Esophagus mucosa (tissue), 1 donor: ENCODE results near the gene CD74. TPM values are rescaled to one million over a fixed set of nuclear protein-coding genes. Genes with fewer than 3 reads are reported as not detected.
A peak's percentile ranks its signal among the peaks of the same experiment; 100 is the strongest.

Source experiments
- ATAC-seq: fragments of 200-7000 bp; cut with Tn5 transposase; one replicate; pipeline ENCODE4 v1.9.1; 2020
- total RNA-seq: library from RNA; stranded (reverse); gene quantifications from one replicate; pipeline ENCODE4 v1.2.4, GENCODE V29; 2023
- donor health status: DM: yes; HTN: yes; CAD: no.

Gene CD74
- total RNA-seq, 1 donor from 2014 or later, result 125 TPM

- peak; percentile 81 for ATAC-seq
Observed at GRCh38 chr5:150409638-150410523, 2.8 kb downstream of the CD74 start.

DNA sequence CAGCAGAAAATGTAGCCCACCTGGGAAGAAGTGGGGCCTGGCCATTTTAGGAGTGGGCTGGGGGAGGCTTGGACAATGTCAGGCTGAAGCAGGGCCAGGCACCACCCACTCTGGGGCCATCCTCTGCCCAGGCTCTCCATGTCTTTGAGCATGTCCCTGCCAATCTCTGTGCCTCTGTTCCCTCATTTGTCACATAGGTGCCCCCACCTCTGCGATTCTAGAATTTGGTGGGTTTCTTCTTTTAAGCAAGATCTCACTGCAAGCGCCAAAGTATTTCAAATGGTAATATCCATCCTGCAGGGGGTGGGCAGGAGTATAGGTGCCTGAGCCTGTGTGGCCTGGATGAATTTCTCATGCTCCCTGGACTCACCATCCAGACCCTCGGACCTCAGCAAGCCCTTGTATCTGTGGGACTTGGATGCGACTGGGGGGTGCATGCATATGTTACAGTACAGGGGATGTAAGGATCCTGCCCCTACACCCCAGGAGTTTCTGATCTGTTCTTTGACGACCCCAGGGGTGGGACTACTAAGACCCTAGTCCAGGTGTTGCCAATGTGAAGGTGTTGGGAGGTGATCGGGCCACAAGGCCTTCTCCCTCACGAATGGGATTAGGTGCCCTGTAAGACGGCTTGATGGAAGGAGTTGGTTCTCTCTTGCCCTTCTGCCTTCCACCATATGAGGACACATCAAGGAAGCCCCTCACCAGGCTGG, 4.3 kb downstream of the CD74 start:
- no peak for ATAC-seq

DNA sequence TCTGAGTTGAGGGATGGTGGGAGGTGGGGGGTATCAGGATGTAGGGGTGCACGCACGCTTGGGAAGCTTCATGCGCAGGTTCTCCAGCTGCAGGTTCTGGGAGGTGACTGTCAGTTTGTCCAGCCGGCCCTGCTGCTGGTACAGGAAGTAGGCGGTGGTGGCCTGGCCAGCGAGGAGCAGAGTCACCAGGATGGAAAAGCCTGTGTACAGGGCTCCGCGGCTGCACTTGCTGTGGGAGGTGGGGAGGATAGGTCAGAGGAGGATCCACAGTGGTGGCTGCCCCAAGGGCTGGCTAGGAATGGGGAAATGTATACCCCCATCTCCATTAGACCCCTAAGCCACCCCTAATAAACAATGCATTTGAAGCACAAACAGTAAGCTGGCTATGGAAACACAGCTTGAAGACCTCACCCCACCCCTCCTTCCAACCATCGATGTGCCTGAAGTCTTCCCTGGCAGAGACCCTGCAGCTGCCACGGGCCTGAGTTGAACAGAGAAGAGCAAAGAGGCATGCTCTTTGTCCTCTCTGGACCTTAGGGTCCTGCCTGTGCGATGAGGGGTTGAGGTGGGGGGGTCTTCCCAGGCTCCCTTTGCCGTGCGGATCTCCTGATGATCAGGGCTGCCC, 5.5 kb downstream of the CD74 start:
- ATAC-seq, result no peak

DNA sequence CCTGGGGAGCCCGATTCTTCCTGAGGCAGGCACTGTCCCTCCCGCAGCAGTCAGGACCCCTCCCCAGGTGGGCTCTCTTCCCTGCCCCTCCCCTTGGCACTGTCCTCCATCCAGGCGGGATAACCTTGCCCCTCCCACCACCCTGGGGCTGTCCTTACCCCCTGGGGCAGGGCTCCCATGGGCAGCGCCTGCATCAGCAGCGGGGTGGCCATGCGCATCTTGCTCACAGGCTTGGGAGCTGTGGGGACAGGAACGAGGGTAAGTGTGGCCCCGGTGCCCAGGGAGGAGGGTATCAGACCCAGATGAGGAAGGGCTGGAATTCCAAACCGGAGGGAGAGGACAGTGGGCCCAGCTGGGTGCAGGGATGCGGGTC, 6.0 kb downstream of the CD74 start:
- no peak for ATAC-seq

- ATAC-seq, result no peak
Observed at GRCh38 chr5:150406103-150406722, 6.5 kb downstream of the CD74 start.

GRCh38 chr5:150404941-150405816, 7.5 kb downstream of the CD74 start:
- no peak for ATAC-seq

DNA sequence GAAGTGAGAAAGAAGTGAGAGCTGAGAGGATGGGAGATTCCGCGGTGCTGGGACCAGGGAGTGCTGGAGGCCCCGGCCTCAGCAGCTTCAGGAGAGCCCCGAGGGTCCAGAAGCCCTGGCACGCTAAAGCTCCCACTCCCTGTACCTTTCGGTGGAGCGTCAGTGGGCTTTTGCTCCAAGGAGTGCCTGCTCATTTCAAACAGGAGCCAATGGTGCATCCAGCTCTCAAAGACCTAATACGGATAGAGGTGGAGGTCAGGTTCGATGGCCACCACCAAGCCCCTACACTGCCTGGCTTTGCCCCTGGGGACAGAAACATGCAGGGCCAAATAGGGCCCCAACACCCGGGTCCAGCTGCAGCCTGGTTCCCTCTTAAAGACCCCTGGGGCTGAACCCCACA, 8.2 kb downstream of the CD74 start:
- ATAC-seq, result no peak

DNA sequence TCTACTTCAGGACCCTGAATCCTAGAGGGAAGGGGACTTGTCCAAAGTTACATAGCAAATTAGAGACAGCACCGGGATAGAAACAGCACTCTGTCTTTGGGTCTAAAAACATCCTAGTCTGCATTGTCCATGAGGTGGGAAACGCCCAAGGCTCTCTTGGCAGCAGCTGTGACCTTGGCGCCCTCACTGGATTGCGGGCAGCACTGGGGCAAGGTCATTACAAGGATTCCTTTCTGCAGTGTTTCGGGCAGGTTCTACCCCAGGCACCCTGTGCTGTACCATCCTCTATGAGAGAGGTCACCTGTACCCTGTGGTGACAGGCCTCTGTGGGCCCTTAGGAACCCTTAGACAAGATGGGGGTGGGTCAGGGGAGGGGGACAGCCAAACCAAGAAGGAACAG, 8.6 kb downstream of the CD74 start:
- no peak for ATAC-seq

GRCh38 chr5:150402901-150403342, 9.8 kb downstream of the CD74 start:
- no peak for ATAC-seq

GRCh38 chr5:150402229-150402773, 10.4 kb downstream of the CD74 start:
- ATAC-seq, result no peak

- ATAC-seq, result no peak
Observed at GRCh38 chr5:150401376-150402228, 11.1 kb downstream of the CD74 start.

DNA sequence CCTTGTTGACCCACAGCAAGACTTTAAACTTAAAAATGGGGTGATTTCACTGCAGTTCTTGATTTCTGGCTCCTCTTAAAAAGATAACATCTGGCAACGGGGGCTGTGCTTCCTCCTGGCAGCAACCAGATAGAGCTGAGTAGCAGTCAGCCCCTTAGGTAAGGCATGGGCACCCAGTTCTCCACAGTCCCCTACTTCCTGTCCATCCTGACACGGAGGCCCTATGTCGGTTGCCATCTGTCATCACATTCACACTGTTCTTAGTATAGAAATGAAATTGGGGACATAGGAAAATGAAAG, 11.7 kb downstream of the CD74 start:
- ATAC-seq, result no peak

- no peak for ATAC-seq
Observed at GRCh38 chr5:150400316-150401075, 12.2 kb downstream of the CD74 start.

- ATAC-seq, result no peak
Observed at GRCh38 chr5:150399524-150400211, 13.0 kb downstream of the CD74 start.

GRCh38 chr5:150398722-150399523, 13.8 kb downstream of the CD74 start:
- peak; percentile 53 for ATAC-seq

DNA sequence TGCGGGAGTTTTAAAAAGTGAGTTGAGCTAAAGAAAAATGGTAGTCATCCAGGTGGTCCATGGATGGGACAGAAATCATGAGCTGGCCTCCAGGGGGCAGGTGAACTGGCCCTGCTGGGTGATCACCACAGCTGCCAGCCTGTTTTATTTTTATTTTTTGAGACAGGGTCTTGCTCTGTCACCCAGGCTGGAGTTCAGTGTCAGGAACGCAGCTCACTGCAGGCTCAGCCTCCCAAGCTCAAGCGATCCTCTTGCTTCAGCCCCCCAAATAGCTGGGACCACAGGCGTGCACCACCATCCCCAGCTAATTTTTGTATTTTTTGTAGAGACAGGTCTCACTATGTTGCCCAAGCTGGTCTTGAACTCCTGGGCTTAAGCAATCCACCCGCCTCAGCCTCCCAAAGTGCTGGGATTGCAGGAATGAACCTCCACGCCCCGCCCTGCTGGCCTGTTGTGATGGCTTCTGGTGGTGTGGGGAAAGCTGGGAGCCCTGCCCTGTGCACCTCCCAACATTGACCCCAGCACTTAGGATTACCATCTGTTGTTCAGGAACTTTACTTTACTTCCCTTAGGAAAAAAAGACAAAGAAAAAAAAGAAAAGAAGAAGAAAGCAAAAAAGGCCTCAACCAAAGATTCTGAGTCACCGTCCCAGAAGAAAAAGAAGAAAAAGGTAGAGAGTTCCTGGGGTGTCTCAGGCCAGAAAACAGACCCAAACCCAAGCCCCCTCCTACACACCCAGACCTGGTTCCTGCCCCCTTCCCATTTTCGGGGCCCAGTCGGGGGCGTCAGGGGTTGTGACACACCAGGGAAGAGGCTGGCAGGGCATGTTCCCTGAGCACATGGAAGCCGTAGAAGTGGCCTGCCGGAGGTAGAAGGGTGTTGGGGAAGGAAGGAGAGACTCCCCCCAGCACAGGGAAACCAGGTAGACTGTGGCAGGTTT, 14.7 kb downstream of the CD74 start:
- ATAC-seq, result peak; percentile 5

GRCh38 chr5:150397146-150397781, 15.4 kb downstream of the CD74 start:
- ATAC-seq, result no peak
